Left lung (tissue), 10 donors: ENCODE measurements around the gene POMT2. TPM values are rescaled to one million over a fixed set of nuclear protein-coding genes. Genes with fewer than 3 reads are reported as not detected.

Experiments
- ATAC-seq: fragments of 200-7000 bp; cut with Tn5 transposase; one replicate; pipeline ENCODE4 v1.9.1; 2020; ENCODE audit warnings: moderate library complexity
- DNase-seq, 4 donors: peaks; one replicate each; pipeline ENCODE4 v3.0.0-alpha.2; 2013 to 2020
- H3K27ac ChIP-seq, 2 donors: fragments of 200-600 bp; sonication (generic) in 1 of 2; one replicate each; pipeline versions ENCODE4 v1.5.0 to v1.8.0; 2020 to 2021
- H3K27me3 ChIP-seq, 2 donors: fragments of 200-600 bp; sonication (generic) in 1 of 2; one replicate each; pipeline versions ENCODE4 v1.5.0 to v1.8.0; 2020 to 2021
- H3K36me3 ChIP-seq, 2 donors: fragments of 200-600 bp; sonication (generic) in 1 of 2; one replicate each; pipeline versions ENCODE4 v1.5.0 to v1.8.0; 2020 to 2021
- H3K4me1 ChIP-seq, 2 donors: fragments of 200-600 bp; one replicate each; pipeline ENCODE4 v1.8.0; 2021
- H3K4me3 ChIP-seq, 2 donors: fragments of 200-600 bp; sonication (generic) in 1 of 2; one replicate each; pipeline versions ENCODE4 v1.5.0 to v1.8.0; 2020 to 2021; ENCODE audit warnings: mild to moderate bottlenecking in 1 of 2
- H3K9me3 ChIP-seq, 2 donors: fragments of 200-600 bp; sonication (generic) in 1 of 2; one replicate each; pipeline versions ENCODE4 v1.5.0 to v1.8.0; 2020 to 2021
- intact Hi-C, 2 donors: fragments of 100-400 bp; cut with DNase I; formaldehyde crosslinking; loops; one replicate each; pipeline versions ENCODE4 v1.11.2 to v1.14.2; 2022
- polyA plus RNA-seq, 6 donors: library from polyadenylated mRNA; unstranded; fragments of 120-200 nt; gene quantifications; one replicate each; pipeline ENCODE4 v1.2.1, GENCODE V29; 2013; ENCODE audit not compliant: insufficient read length in 6 of 6
- total RNA-seq, 2 donors: library from RNA; stranded (reverse); fragmentation: NEBNext Ultra II Directional; extraction: Animal tissue kit (Norgen Biotek cat#: 25700); gene quantifications; one replicate each; pipeline ENCODE4 v1.2.1, GENCODE V29; 2021
- TF ChIP-seq, protein P1 (sequence below), 2 donors: fragments of 200-600 bp; sonication (generic) in 1 of 2; IDR thresholded peaks; one replicate each; pipeline versions ENCODE4 v1.5.0 to v1.8.0; 2021; ENCODE audit warnings: antibody characterized with exemption in 2 of 2
- donor health status: DM: no; HTN: yes; CAD: no.
- donor health status: DM: no; HTN: no; CAD: no.

POMT2 gene
- total and polyA plus RNA-seq, 8 donors = 25.5 to 34.3 (median 31.6) TPM

GRCh38 chr14:77273796-77274195, 46.9 kb downstream of the POMT2 start:
- Histone ChIP-seq H3K36me3 (peaks cover 0 to 31% of the 10 kb centered on the region in 2 donors), H3K9me3 (no peaks in the 10 kb centered on the region), H3K27me3 (peaks cover 18 to 38% of the 10 kb centered on the region in 2 donors), H3K27ac (no peak overlapping the region), H3K4me1 (no peaks in the 10 kb centered on the region), H3K4me3 (no peak overlapping the region)
- DNase-seq (no peak), ATAC-seq (no peak)
- intact Hi-C loops = no loop called here
- TF ChIP-seq, protein P1, sequence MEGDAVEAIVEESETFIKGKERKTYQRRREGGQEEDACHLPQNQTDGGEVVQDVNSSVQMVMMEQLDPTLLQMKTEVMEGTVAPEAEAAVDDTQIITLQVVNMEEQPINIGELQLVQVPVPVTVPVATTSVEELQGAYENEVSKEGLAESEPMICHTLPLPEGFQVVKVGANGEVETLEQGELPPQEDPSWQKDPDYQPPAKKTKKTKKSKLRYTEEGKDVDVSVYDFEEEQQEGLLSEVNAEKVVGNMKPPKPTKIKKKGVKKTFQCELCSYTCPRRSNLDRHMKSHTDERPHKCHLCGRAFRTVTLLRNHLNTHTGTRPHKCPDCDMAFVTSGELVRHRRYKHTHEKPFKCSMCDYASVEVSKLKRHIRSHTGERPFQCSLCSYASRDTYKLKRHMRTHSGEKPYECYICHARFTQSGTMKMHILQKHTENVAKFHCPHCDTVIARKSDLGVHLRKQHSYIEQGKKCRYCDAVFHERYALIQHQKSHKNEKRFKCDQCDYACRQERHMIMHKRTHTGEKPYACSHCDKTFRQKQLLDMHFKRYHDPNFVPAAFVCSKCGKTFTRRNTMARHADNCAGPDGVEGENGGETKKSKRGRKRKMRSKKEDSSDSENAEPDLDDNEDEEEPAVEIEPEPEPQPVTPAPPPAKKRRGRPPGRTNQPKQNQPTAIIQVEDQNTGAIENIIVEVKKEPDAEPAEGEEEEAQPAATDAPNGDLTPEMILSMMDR (IDR thresholded peaks at IDR 0.05) = no peak

GRCh38 chr14:77272261-77272660, 48.4 kb downstream of the POMT2 start:
- Histone ChIP-seq H3K27me3 (peaks cover 18 to 50% of the 10 kb centered on the region in 2 donors), H3K27ac (no peak overlapping the region), H3K9me3 (peaks cover 0 to 8% of the 10 kb centered on the region in 2 donors), H3K36me3 (peaks cover 0 to 16% of the 10 kb centered on the region in 2 donors), H3K4me3 (no peak overlapping the region), H3K4me1 (no peaks in the 10 kb centered on the region)
- DNase-seq (no peak), ATAC-seq (no peak)
- intact Hi-C loops = no loop called here
- TF ChIP-seq, protein P1 (IDR thresholded peaks at IDR 0.05) = no peak

DNA sequence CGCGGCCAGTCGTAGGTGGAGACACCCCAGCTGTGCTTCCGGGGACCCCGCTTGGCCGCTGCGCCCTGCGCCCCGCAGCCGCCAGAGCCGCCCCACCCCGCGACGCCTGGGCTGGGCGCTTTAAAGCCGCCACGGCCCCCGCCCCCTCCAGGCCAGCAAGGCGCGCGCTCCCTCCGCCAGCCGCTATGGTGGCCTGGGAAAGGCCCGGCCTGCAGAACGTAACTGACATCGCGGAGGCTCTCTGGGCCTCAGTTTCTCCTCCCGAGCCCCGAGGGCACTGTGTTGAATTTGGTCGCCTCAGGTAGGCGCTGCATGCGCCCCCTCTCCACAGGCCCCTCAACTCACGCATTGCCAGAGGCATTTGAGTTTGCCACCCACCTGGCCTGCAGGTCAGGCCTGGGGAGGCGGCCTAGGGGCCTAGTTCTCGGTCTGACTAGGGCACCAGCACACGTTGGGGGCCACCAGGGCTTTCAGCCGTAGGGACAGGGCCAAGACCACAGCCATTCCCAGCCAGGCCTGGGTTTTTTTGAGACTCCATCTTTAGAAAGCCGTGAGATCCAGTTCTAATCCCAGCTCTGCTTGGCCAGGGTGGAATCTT, 49.5 kb downstream of the POMT2 start, which contains the start of gene NGB:
TSS of gene NGB (minus strand) at position 94 of the 598 bp plus-strand sequence. CDS start 269 bp downstream, outside the sequence.
- H3K27me3 ChIP-seq = peaks cover 18 to 50% of the 10 kb centered on the region in 2 donors
- DNase-seq = no peak

DNA sequence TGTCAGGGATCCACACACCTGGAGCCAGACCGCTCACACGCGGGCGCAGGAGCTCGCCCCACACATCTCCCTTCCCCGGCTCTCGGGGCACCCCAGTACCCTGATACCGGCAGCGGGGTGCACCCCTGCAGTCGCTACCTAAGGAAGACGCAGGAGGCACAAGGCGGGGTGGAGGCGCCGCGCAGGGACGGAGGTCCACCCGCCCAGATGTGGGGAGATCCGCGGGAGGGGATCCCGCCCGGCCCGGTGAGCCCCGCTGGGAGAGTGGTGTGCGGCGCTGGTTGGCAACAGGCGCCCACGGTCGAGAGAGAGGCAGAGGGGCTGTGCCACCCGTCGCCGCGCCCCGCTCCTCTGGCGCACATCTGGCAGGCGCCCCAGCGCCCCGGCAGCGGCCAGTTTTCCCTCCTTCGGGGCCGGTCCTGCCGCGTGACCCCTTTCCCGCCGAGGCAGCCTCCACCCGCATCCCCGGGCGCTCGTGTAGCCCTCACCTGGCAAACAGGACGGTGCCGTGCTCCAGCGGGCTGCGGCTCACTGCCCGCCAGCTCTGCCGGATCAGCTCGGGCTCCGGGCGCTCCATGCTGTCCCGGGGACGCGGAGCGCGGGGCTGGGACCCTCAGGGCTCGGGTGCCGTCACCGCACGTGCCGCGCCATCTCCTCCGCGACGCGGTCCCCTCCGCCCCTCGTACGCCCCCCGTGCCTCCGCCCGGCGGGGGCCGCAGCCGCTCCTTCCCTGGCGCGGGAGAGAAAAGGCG, 50.1 kb downstream of the POMT2 start:
- Histone ChIP-seq H3K4me3 (no peak overlapping the region), H3K4me1 (no peaks in the 10 kb centered on the region), H3K9me3 (peaks cover 0 to 8% of the 10 kb centered on the region in 2 donors), H3K36me3 (no peaks in the 10 kb centered on the region), H3K27ac (no peak overlapping the region), H3K27me3 (peaks cover 18 to 56% of the 10 kb centered on the region in 2 donors)
- DNase-seq = peak in 1 of 4 donors; percentile 65
- TF ChIP-seq, protein P1 (IDR thresholded peaks at IDR 0.05) = no peak
- intact Hi-C loops = no loop called here
- ATAC-seq = no peak

More for the DNA sequence above, 49.5 kb downstream of the POMT2 start, which contains the start of gene NGB:
- Histone ChIP-seq H3K9me3 (peaks cover 0 to 8% of the 10 kb centered on the region in 2 donors), H3K27ac (no peak within 1 kb of the TSS), H3K4me1 (no peaks in the 10 kb centered on the region), H3K36me3 (peaks cover 0 to 6% of the 10 kb centered on the region in 2 donors), H3K4me3 (no peak within 1 kb of the TSS)
- TF ChIP-seq, protein P1 (IDR thresholded peaks at IDR 0.05) = no peak
- intact Hi-C loops = no loop called here
- ATAC-seq = no peak

GRCh38 chr14:77268989-77269600, 51.6 kb downstream of the POMT2 start:
- no peaks in the 10 kb centered on the region for H3K4me1 ChIP-seq
- no peak for ATAC-seq
- intact Hi-C loops = no loop called here
- H3K27me3 ChIP-seq = peaks cover 18 to 56% of the 10 kb centered on the region in 2 donors
- no peak overlapping the region for H3K27ac ChIP-seq
- H3K4me3 ChIP-seq = no peak overlapping the region
- TF ChIP-seq, protein P1 (IDR thresholded peaks at IDR 0.05) = no peak
- H3K36me3 ChIP-seq = no peaks in the 10 kb centered on the region
- H3K9me3 ChIP-seq = peaks cover 0 to 8% of the 10 kb centered on the region in 2 donors
- no peak for DNase-seq
